HCT116 (cell line): Measurements from ENCODE around the gene GCN1.

Experiments used
- EGR1 ChIP-seq: IDR thresholded peaks from 2 replicates; pipeline ENCODE4 v1.6.1; 2012; ENCODE audit warnings: low read depth
- ELF1 ChIP-seq: IDR thresholded peaks from 2 replicates; pipeline ENCODE4 v1.6.1; 2012; ENCODE audit warnings: low read depth, borderline replicate concordance
- EZH2 ChIP-seq: fragments of 200-600 bp; sonication (generic); IDR thresholded peaks from 2 replicates; pipeline ENCODE4 v1.6.1; 2017; ENCODE audit warnings: antibody characterized with exemption, mixed run types
- POLR2A ChIP-seq: IDR thresholded peaks from 2 replicates; pipeline ENCODE4 v1.7.0; 2011; ENCODE audit warnings: borderline replicate concordance; ENCODE audit not compliant: insufficient read depth, insufficient read length; ENCODE audit errors: extremely low read depth
- SIN3A ChIP-seq: IDR thresholded peaks from 2 replicates; pipeline ENCODE4 v1.6.1; 2012; ENCODE audit warnings: low read depth
- SP1 ChIP-seq: IDR thresholded peaks from 2 replicates; pipeline ENCODE4 v1.6.1; 2012; ENCODE audit warnings: low read depth
- ZNF274 ChIP-seq: fragments of 200-500 bp; sonication (Bioruptor generic); IDR thresholded peaks from 2 replicates; pipeline ENCODE4 v1.6.1; 2014; ENCODE audit warnings: mild to moderate bottlenecking, low read depth, low read length, inconsistent platforms
- TF ChIP-seq, protein P1 (sequence below), 3 experiments: fragments of 200-600 bp in 1 of 3; sonication (generic) in 1 of 3; IDR thresholded peaks in 2 of 3; conservative IDR thresholded peaks in 1 of 3; 2 replicates each; pipeline ENCODE4 v1.5.1; 2012 to 2017; ENCODE audit warnings: low read depth in 2 of 3, low read length in 2 of 3, antibody characterized with exemption in 1 of 3, borderline replicate concordance in 1 of 3, control low read depth in 1 of 3, mild to moderate bottlenecking in 1 of 3, mixed read lengths in 1 of 3, mixed run types in 1 of 3, moderate library complexity in 1 of 3; ENCODE audit not compliant: insufficient read depth in 1 of 3

DNA sequence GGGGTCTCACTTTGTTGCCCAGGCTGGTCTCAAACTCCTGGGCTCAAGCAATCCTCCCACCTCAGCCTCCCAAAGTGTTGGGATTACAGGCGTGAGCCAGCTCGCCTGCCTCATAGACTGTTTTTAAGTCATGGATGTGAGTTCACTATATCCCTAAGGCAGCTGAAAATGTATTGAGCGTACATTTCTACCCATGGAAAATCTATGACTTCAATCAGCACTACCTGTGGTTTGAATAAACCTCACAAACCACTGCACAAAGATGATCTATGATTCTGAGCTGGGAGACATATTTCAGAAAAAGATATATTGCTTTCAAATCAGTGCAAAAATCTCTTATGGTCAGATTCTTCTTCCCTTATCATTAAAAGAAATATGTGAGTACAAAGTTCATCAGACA lies 22.5 kb downstream of the GCN1 start:
- TF ChIP-seq SIN3A (no peak), POLR2A (no peak), ZNF274 (no peak), ELF1 (no peak), EZH2 (no peak), SP1 (no peak), EGR1 (no peak)
- TF ChIP-seq, protein P1, sequence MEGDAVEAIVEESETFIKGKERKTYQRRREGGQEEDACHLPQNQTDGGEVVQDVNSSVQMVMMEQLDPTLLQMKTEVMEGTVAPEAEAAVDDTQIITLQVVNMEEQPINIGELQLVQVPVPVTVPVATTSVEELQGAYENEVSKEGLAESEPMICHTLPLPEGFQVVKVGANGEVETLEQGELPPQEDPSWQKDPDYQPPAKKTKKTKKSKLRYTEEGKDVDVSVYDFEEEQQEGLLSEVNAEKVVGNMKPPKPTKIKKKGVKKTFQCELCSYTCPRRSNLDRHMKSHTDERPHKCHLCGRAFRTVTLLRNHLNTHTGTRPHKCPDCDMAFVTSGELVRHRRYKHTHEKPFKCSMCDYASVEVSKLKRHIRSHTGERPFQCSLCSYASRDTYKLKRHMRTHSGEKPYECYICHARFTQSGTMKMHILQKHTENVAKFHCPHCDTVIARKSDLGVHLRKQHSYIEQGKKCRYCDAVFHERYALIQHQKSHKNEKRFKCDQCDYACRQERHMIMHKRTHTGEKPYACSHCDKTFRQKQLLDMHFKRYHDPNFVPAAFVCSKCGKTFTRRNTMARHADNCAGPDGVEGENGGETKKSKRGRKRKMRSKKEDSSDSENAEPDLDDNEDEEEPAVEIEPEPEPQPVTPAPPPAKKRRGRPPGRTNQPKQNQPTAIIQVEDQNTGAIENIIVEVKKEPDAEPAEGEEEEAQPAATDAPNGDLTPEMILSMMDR (IDR thresholded peaks at IDR 0.05 in 2 of 3, conservative IDR thresholded peaks at IDR 0.05 in 1 of 3; ENCODE audit: borderline replicate concordance in 1 of 3, insufficient read depth in 1 of 3, low read depth in 2 of 3, low read length in 2 of 3) = no peak
